Measurements from ENCODE around the gene FITM2.
"Not testable (repeated sequence)": the region's sequence is repeated elsewhere in the genome, so short reads cannot be mapped to it uniquely, and the experiment has no call there.

- TF ChIP-seq CTCF (IDR thresholded peaks at IDR 0.05; ENCODE audit: low read depth, low read length); POLR2A (IDR thresholded peaks at IDR 0.05; ENCODE audit: extremely low read depth, insufficient read length); MAX (IDR thresholded peaks at IDR 0.05; ENCODE audit: low read depth, low read length); MYC (IDR thresholded peaks at IDR 0.05; ENCODE audit: low read depth, low read length): not testable (repeated sequence)
Observed at GRCh38 chr20:44327748-44328147, 16.7 kb upstream of the FITM2 start.

Measured in NB4 (cell line).